Measurements from ENCODE around the gene BCL11A. TPM values are rescaled to one million over a fixed set of nuclear protein-coding genes. Genes with fewer than 3 reads are reported as not detected.

The BCL11A gene
- total RNA-seq, 2 experiments from 2014 or later, result 2.3 to 3.3 TPM

DNA sequence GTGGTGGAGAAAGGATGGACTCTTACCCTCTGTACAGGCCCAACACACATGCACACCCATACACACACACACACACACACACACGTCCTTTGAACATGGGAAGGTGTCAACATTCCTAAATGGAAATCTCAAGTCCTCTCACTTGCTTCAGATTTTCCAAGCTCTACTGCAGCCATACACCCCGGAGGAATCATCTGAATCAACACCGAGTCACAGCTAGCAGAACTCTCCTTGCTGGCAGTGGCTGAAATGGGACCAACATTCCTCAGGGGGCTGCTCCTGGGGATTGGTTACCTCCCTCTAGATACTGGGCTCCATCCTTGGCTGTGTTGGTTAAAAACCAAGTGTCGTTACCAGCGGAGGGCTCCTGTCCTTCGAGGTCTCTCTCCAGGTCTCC is 112.7 kb downstream of the BCL11A start:
- H3K4me3 Mint-ChIP-seq, result no peak overlapping the region
- H3K27ac ChIP-seq (ENCODE audit: low read depth in 1 of 2, low read length in 2 of 2), result no peak overlapping the region

GRCh38 chr2:60440079-60440766 is 113.2 kb downstream of the BCL11A start:
- Mint-ChIP-seq H3K27me3 (peaks cover 8% of the 10 kb centered on the region), H3K4me1 (ENCODE audit: low read depth) (no peaks in the 10 kb centered on the region), H3K36me3 (ENCODE audit: low read depth) (no peaks in the 10 kb centered on the region), H3K9me3 (no peaks in the 10 kb centered on the region), H3K27ac (no peak overlapping the region), H3K4me3 (no peak overlapping the region)
- TF ChIP-seq, protein P1, sequence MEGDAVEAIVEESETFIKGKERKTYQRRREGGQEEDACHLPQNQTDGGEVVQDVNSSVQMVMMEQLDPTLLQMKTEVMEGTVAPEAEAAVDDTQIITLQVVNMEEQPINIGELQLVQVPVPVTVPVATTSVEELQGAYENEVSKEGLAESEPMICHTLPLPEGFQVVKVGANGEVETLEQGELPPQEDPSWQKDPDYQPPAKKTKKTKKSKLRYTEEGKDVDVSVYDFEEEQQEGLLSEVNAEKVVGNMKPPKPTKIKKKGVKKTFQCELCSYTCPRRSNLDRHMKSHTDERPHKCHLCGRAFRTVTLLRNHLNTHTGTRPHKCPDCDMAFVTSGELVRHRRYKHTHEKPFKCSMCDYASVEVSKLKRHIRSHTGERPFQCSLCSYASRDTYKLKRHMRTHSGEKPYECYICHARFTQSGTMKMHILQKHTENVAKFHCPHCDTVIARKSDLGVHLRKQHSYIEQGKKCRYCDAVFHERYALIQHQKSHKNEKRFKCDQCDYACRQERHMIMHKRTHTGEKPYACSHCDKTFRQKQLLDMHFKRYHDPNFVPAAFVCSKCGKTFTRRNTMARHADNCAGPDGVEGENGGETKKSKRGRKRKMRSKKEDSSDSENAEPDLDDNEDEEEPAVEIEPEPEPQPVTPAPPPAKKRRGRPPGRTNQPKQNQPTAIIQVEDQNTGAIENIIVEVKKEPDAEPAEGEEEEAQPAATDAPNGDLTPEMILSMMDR (IDR thresholded peaks at IDR 0.05), result no peak
- no peak overlapping the region for H3K4me3 ChIP-seq (ENCODE audit: low read length)
- intact Hi-C loops (cut with DNase I, micrococcal nuclease), result no loop called here
- no peaks in the 10 kb centered on the region for H3K36me3 ChIP-seq (ENCODE audit: insufficient read depth, low read length)
- H3K27me3 ChIP-seq (ENCODE audit: control insufficient read depth in 1 of 2, insufficient read depth in 2 of 2, low read length in 2 of 2), result no peaks in the 10 kb centered on the region
- H3K27ac ChIP-seq (ENCODE audit: low read depth in 1 of 2, low read length in 2 of 2), result no peak overlapping the region
- H3K9me3 ChIP-seq (ENCODE audit: control insufficient read depth in 1 of 2, insufficient read depth in 1 of 2, low read length in 2 of 2), result peaks cover 0 to 4% of the 10 kb centered on the region in 2 experiments
- CTCF ChIA-PET, result interaction anchor here (1.1 kb wide), 1 partner anchor 15 kb away, joined by 3 read pairs; no protein-coding TSS in a partner anchor
- H3K4me1 ChIP-seq (ENCODE audit: insufficient read depth, low read length), result no peaks in the 10 kb centered on the region
- no peak for ATAC-seq (ENCODE audit: poor library complexity)
- POLR2A ChIA-PET, result no interaction called here
- no peak for DNase-seq

More for the DNA sequence above, 112.7 kb downstream of the BCL11A start:
- intact Hi-C loops (cut with DNase I, micrococcal nuclease), result no loop called here
- H3K36me3 ChIP-seq (ENCODE audit: insufficient read depth, low read length), result no peaks in the 10 kb centered on the region
- Mint-ChIP-seq H3K4me1 (ENCODE audit: low read depth) (no peaks in the 10 kb centered on the region), H3K9me3 (no peaks in the 10 kb centered on the region), H3K27ac (no peak overlapping the region), H3K36me3 (ENCODE audit: low read depth) (no peaks in the 10 kb centered on the region), H3K27me3 (peaks cover 8% of the 10 kb centered on the region)
- no peak for ATAC-seq (ENCODE audit: poor library complexity)
- no peak for DNase-seq
- H3K4me3 ChIP-seq (ENCODE audit: low read length), result no peak overlapping the region
- no peaks in the 10 kb centered on the region for H3K27me3 ChIP-seq (ENCODE audit: control insufficient read depth in 1 of 2, insufficient read depth in 2 of 2, low read length in 2 of 2)
- TF ChIP-seq, protein P1 (IDR thresholded peaks at IDR 0.05), result no peak
- peaks cover 0 to 4% of the 10 kb centered on the region in 2 experiments for H3K9me3 ChIP-seq (ENCODE audit: control insufficient read depth in 1 of 2, insufficient read depth in 1 of 2, low read length in 2 of 2)
- CTCF ChIA-PET, result no interaction called here
- no peaks in the 10 kb centered on the region for H3K4me1 ChIP-seq (ENCODE audit: insufficient read depth, low read length)
- POLR2A ChIA-PET, result no interaction called here

- Histone ChIP-seq H3K36me3 (ENCODE audit: insufficient read depth, low read length) (no peaks in the 10 kb centered on the region), H3K27me3 (ENCODE audit: control insufficient read depth in 1 of 2, insufficient read depth in 2 of 2, low read length in 2 of 2) (no peaks in the 10 kb centered on the region), H3K4me1 (ENCODE audit: insufficient read depth, low read length) (no peaks in the 10 kb centered on the region), H3K9me3 (ENCODE audit: control insufficient read depth in 1 of 2, insufficient read depth in 1 of 2, low read length in 2 of 2) (peaks cover 0 to 4% of the 10 kb centered on the region in 2 experiments), H3K4me3 (ENCODE audit: low read length) (no peak overlapping the region), H3K27ac (ENCODE audit: low read depth in 1 of 2, low read length in 2 of 2) (no peak overlapping the region)
- ChIA-PET POLR2A (no interaction called here), CTCF (interaction anchor here (1.1 kb wide), 1 partner anchor 15 kb away, joined by 3 read pairs; no protein-coding TSS in a partner anchor)
- Mint-ChIP-seq H3K27me3 (peaks cover 8% of the 10 kb centered on the region), H3K4me3 (no peak overlapping the region), H3K27ac (no peak overlapping the region), H3K9me3 (no peaks in the 10 kb centered on the region), H3K4me1 (ENCODE audit: low read depth) (no peaks in the 10 kb centered on the region), H3K36me3 (ENCODE audit: low read depth) (no peaks in the 10 kb centered on the region)
- intact Hi-C loops (cut with DNase I, micrococcal nuclease), result no loop called here
- no peak for ATAC-seq (ENCODE audit: poor library complexity)
- TF ChIP-seq, protein P1 (IDR thresholded peaks at IDR 0.05), result no peak
- DNase-seq, result peak in 3 of 14 experiments; percentile 31 to 72 (median 62)
Measured at GRCh38 chr2:60439219-60439974, 114.1 kb downstream of the BCL11A start.

Data from CD4-positive, alpha-beta T cell (primary cell).